Esophagus squamous epithelium (tissue), 5 donors: ENCODE measurements around the gene TNFAIP6. TPM values are rescaled to one million over a fixed set of nuclear protein-coding genes. Genes with fewer than 3 reads are reported as not detected.

Experiments
- DNase-seq: peaks from one replicate; lab custom pipeline; 2025; lab: John Stamatoyannopoulos, UW
- H3K27ac ChIP-seq, 4 donors: fragments of 200-600 bp; sonication (generic); one replicate each; pipeline ENCODE4 v1.5.1; 2016 to 2019; ENCODE audit warnings: mild to moderate bottlenecking in 1 of 4
- H3K27me3 ChIP-seq, 4 donors: fragments of 200-600 bp; sonication (generic); 1 replicate in 3 of 4; 2 replicates in 1 of 4; pipeline versions ENCODE4 v1.5.1 to v1.6.0; 2017 to 2021; ENCODE audit warnings: antibody characterized with exemption in 1 of 4
- H3K36me3 ChIP-seq, 3 donors: fragments of 200-600 bp; sonication (generic); one replicate each; pipeline ENCODE4 v1.5.1; 2016 to 2019
- H3K4me1 ChIP-seq, 3 donors: fragments of 200-600 bp; sonication (generic); one replicate each; pipeline ENCODE4 v1.5.1; 2017 to 2019
- H3K4me3 ChIP-seq, 4 donors: fragments of 200-600 bp; sonication (generic); 1 replicate in 3 of 4; 2 replicates in 1 of 4; pipeline ENCODE4 v1.5.1; 2016 to 2019; ENCODE audit warnings: mild to moderate bottlenecking in 2 of 4, moderate library complexity in 1 of 4
- H3K9me3 ChIP-seq, 3 donors: fragments of 200-600 bp; sonication (generic); one replicate each; pipeline ENCODE4 v1.5.1; 2016 to 2019
- POLR2A ChIP-seq, 4 donors: fragments of 450-650 bp; IDR thresholded peaks; one replicate each; pipeline ENCODE4 v1.6.1; 2017; ENCODE audit warnings: antibody characterized with exemption in 4 of 4, mild to moderate bottlenecking in 4 of 4, moderate library complexity in 3 of 4
- WGBS, 2 donors: methylation state at CpG; one replicate each; pipeline ENCODE4 v1.1.5; 2018; 5-methylcytosine and 5-hydroxymethylcytosine counted together
- intact Hi-C: fragments of 100-400 bp; cut with DNase I; formaldehyde crosslinking; loops from one replicate; pipeline ENCODE4 v1.15.0; 2022
- total RNA-seq, 4 donors: library from RNA; depleted of rRNA; stranded (reverse); fragments of >200 nt; gene quantifications; one replicate each; pipeline ENCODE4 v1.1.0, GENCODE V29; 2016
- TF ChIP-seq, protein P1 (sequence below), 6 experiments: fragments of 450-650 bp in 4 of 6; fragments of 200-600 bp in 2 of 6; sonication (generic) in 2 of 6; IDR thresholded peaks; one replicate each; pipeline ENCODE4 v1.5.1; 2016 to 2019; ENCODE audit warnings: antibody characterized with exemption in 6 of 6, mild to moderate bottlenecking in 4 of 6, moderate library complexity in 4 of 6
- donor health status: DM: yes; HTN: yes; CAD: no.

The TNFAIP6 gene
- total RNA-seq, 4 donors from 2014 or later: 0.95 to 3.3 (median 1.2) TPM; not detected in 1

DNA sequence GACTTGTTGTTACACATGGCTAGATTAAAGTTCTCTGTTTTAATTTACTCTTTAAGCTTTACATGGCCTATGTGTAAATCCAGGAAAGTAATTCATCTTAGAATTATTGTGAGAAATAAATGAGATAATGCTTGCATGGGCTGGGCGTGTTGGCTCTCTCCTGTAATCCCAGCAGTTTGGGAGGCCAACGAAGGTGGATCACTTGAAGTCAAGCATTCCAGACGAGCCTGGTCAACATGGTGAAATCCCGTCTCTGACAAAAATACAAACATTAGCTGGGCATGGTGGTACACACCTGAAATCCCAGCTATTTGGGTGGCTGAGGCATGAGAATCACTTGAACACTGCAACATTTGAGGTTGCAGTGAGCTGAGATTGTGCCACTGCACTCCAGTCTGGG is 48.0 kb downstream of the TNFAIP6 start:
- 42 to 66% methylated on average over 4 of the region's 4 CpGs for whole genome bisulfite sequencing, 2 donors
- H3K4me3 ChIP-seq: no peak overlapping the region
- DNase-seq: no peak
- no peaks in the 10 kb centered on the region for H3K27me3 ChIP-seq
- no peak overlapping the region for H3K27ac ChIP-seq
- no peaks in the 10 kb centered on the region for H3K36me3 ChIP-seq
- no peaks in the 10 kb centered on the region for H3K9me3 ChIP-seq
- no peak for TF ChIP-seq POLR2A (IDR thresholded peaks at IDR 0.05)
- TF ChIP-seq, protein P1, sequence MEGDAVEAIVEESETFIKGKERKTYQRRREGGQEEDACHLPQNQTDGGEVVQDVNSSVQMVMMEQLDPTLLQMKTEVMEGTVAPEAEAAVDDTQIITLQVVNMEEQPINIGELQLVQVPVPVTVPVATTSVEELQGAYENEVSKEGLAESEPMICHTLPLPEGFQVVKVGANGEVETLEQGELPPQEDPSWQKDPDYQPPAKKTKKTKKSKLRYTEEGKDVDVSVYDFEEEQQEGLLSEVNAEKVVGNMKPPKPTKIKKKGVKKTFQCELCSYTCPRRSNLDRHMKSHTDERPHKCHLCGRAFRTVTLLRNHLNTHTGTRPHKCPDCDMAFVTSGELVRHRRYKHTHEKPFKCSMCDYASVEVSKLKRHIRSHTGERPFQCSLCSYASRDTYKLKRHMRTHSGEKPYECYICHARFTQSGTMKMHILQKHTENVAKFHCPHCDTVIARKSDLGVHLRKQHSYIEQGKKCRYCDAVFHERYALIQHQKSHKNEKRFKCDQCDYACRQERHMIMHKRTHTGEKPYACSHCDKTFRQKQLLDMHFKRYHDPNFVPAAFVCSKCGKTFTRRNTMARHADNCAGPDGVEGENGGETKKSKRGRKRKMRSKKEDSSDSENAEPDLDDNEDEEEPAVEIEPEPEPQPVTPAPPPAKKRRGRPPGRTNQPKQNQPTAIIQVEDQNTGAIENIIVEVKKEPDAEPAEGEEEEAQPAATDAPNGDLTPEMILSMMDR (IDR thresholded peaks at IDR 0.05): no peak
- intact Hi-C loops: no loop called here
- H3K4me1 ChIP-seq: peaks cover 0 to 5% (median 0%) of the 10 kb centered on the region in 3 donors

DNA sequence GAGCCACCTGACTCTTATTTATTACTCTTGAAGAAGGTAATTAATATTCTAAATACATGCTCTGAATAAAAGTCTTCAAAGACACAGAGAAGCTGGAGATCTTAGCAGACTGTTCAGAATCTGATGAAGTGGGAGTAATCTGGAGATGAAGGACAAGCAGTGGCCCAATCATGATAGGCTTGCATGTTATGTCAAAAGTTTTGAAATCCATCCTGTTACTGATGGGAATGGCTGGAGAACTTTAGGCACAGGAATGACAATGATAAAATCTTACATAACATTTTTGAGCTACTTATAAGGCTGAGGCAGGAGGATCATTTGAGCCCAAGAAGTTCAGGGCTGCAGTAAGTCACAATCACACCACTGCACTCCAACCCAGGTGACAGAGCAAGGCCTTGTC is 49.9 kb downstream of the TNFAIP6 start:
- intact Hi-C loops: no loop called here
- Histone ChIP-seq H3K27ac (no peak overlapping the region), H3K4me1 (peaks cover 0 to 20% (median 10%) of the 10 kb centered on the region in 3 donors), H3K27me3 (no peaks in the 10 kb centered on the region), H3K4me3 (no peak overlapping the region), H3K36me3 (peaks cover 0 to 2% (median 0%) of the 10 kb centered on the region in 3 donors), H3K9me3 (no peaks in the 10 kb centered on the region)
- DNase-seq: no peak
- TF ChIP-seq, protein P1 (IDR thresholded peaks at IDR 0.05): no peak
- TF ChIP-seq POLR2A (IDR thresholded peaks at IDR 0.05): no peak

DNA sequence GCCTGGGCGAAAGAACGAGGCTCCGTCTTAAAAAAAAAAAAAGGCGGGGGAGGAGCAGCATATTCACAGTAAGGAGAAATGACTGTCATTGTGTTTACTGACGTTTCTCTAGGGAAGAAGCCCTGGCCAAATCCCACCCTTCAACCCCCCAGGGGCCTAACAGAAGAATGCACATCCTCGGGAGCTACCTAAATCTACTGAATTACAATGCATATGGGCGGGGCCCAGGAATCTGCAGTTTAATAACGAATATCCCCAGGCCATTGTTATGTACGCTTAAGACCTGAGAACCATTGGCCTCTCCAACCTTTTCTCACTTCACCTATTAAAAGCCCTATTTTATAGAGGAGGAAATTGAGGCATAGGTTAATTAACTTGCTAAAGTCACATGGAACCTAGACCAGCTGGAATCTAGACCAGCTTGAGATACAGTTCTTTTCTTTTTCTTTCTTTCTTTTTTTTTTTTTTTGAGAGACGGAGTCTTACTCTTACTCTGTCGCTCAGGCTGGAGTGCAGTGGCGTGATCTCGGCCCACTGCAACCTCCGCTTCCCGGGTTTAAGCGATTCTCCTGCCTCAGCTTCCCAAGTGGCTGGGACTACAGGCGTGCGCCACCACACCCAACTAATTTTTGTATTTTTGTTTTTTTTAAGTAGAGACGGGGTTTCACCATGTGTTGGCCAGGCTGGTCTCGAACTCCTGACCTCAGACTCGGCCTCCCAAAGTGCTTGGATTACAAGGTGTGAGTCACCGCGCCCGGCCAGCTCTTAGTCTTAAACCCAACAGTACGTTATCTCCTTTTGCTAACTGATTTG is 51.6 kb downstream of the TNFAIP6 start:
- Histone ChIP-seq H3K36me3 (peaks cover 0 to 19% (median 4%) of the 10 kb centered on the region in 3 donors), H3K9me3 (no peaks in the 10 kb centered on the region), H3K27me3 (no peaks in the 10 kb centered on the region), H3K27ac (peak overlapping the region; percentile 85 to 97 (median 92)), H3K4me3 (peak overlapping the region; percentile 75 to 98 (median 88)), H3K4me1 (peaks cover 0 to 31% (median 10%) of the 10 kb centered on the region in 3 donors)
- DNase-seq: no peak
- 85 to 88% methylated on average over 20 to 25 of the region's 25 CpGs for WGBS, 2 donors
- intact Hi-C loops: no loop called here
- TF ChIP-seq, protein P1 (IDR thresholded peaks at IDR 0.05): no peak
- no peak for TF ChIP-seq POLR2A (IDR thresholded peaks at IDR 0.05)

DNA sequence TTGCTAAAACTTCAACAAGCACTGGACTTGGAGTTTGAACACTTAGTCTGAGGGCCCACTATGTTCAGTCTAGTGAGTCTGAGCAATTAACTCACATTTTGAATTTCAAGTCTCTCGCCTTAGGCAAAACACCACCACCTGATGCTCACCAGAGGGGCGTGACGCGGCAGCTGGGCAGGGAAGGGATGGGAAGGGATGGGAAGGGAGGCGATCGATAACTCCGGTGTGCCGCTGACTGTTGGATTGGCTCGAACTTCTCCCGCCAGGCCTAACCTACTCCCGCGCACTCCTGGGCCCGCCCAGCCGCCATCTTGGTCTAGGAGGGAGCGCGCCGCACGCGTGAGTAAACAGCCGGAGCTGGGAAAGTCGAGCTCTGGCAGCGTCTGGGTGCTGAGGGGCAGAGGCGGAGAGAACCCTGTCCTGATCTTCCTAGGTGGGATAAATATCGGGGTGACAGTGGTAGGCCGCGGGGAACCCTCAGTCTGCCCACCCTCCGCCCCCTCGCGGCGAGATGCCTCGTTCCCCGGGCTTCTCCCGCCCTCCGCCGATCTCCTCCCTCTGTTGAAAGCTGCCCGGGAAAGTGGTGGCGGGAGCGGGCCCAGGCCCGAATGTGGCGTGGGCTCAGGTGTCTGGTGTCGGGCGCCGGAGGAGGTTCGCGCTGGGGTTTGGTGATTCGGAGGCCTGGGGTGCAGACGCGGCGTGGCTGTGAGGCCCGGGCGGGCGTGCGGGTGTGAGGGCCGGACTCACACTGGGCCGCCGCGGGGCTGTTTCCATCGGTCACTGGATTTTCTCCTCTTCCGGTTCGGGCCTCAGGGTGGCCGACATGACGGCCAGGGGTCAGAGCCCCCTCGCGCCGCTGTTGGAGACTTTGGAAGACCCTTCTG is 52.5 kb downstream of the TNFAIP6 start, which contains the start of gene RIF1:
RIF1 (plus strand) TSS at position 302 of the 884 bp plus-strand sequence; CDS start at position 824, 522 bp downstream.
- TF ChIP-seq, protein P1 (IDR thresholded peaks at IDR 0.05): peak; percentile 40 to 75 (median 67)
- TF ChIP-seq POLR2A (IDR thresholded peaks at IDR 0.05): peak in 2 of 4 donors; percentile 32 to 38
- Histone ChIP-seq H3K9me3 (no peaks in the 10 kb centered on the region), H3K27ac (peak within 1 kb of the TSS; percentile 85 to 97 (median 92)), H3K36me3 (peaks cover 0 to 27% (median 4%) of the 10 kb centered on the region in 3 donors), H3K27me3 (no peaks in the 10 kb centered on the region), H3K4me3 (peak within 1 kb of the TSS; percentile 75 to 98 (median 88)), H3K4me1 (peaks cover 0 to 31% (median 10%) of the 10 kb centered on the region in 3 donors)
- intact Hi-C loops: loop anchor here (10.0 kb wide), 1 partner anchor 115 kb away; no protein-coding TSS in a partner anchor
- peak; percentile 37 for DNase-seq
- 2 to 20% methylated on average over 1 to 19 of the region's 65 CpGs for WGBS, 2 donors
